HG03378 (cell line): ENCODE data around the gene MYL10.

Experiments used
- ATAC-seq: cut with Tn5 transposase; IDR thresholded peaks from one replicate; pipeline ENCODE4 v1.9.1; 2021; ENCODE audit warnings: mild to moderate bottlenecking, moderate library complexity; ENCODE audit not compliant: unreplicated experiment

The MYL10 gene

GRCh38 chr7:101578552-101578951 lies 50.5 kb downstream of the MYL10 start:
- no peak for ATAC-seq

- ATAC-seq, result no peak
Measured at GRCh38 chr7:101576998-101577397, 52.1 kb downstream of the MYL10 start.

DNA sequence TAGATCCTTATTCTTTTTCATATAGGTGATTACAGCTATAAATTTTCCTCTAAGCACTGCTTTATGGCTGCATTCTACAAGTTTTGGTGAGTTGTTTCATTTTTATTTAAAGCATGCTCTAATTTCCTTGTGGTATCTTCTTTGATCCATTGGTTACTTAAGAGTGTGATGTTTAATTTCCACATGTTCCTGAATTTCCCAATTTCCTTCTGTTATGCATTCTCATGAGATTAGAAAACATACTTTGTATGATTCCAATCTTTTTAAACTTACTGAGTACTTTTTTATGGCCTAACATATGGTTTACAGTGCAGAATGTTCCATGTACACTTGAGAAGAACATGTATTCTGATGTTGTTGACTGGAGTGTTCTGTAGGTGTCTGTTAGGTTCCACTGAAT lies 53.4 kb downstream of the MYL10 start:
- ATAC-seq, result no peak

DNA sequence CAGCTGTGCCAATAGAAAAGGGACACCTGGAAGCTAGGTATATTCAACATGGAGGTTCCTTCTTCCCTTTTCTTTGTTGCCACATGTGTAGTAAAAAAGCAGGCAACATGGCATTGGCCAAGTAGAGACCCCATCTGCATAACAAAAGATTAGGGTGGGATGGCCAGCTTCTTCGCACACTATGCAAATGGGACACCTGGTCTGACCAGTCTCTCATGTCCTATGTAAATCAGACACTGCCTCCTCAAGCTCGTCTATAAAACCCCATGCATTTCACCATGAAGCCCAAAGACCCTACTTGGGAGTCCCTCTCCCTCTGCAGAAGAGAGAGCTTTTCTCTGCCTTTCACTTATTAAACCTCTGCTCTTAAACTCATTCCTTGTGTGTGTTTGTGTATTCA lies 53.9 kb downstream of the MYL10 start:
- ATAC-seq, result no peak

- ATAC-seq, result no peak
Measured at GRCh38 chr7:101572156-101572555, 56.9 kb downstream of the MYL10 start.

DNA sequence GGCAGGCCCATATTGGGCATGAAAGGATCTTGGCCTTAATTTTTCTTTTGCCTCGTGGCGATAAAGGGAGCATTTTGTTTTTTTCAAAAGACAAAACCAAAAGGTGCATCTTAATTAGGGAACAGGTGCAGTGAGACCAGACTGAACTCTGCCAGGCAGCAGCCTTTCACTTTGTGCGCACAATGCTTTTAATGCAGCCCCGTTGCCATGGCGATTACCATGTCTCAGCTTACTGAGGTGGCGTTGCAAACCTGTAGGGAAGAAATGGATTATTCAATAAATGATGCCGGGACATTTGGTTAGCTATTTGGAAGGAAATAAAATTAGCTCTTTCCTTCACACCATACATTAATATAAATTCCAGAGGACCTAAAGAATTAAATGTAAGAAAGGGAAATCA lies 61.9 kb downstream of the MYL10 start:
- no peak for ATAC-seq

DNA sequence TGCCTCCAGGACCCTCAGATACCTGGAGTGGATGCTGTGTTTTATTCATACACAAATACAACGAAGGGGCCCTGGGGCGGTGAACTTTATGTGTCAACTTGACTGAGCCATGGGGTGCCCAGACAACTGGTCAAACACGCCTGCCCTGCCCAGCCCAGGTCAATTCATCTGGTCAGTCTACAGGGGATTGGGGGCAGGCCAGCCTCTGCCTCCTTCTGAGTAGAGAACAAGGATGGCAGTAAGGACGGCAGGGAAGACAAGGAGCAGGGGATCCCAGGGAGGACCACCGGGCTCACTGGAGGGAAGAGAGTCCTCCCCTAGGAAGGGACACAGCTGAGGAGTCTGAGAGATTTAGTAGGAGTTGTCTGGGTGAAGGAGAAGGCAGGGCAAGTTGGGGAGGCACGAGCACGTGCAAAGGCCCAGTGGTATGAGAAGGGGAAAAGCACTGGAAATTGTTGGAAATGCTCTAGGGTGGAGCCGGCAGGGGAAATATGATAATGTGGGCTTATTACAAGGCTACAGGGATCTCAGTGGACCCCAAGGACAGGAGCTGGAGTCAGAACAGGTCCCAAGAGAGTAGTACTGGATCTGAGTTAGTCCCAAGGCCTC lies 63.4 kb downstream of the MYL10 start:
- no peak for ATAC-seq

DNA sequence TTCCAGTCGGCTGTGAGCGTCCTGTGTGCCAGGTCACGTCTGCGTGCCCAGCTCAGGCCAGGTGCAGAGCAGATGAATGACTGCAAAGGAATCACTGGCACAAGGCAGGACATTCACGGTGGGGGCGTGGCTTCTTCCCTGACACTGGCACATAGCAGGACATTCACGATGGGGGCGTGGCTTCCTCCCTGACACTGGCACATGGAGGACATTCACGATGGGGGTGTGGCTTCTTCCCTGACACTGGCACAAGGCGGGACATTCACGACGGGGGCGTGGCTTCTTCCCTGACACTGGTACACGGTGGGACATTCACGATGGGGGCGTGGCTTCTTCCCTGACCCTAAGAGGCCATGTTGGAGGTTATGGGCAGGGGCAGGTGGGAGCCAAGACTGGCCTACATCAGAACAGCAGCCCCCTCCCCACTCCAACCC lies 64.3 kb downstream of the MYL10 start:
- ATAC-seq, result no peak

- ATAC-seq, result no peak
Measured at GRCh38 chr7:101563943-101564777, 64.9 kb downstream of the MYL10 start.
